HG03520 (cell line): Measurements from ENCODE around the gene ZDHHC19.
"Not testable (repeated sequence)": the region's sequence is repeated elsewhere in the genome, so short reads cannot be mapped to it uniquely, and the experiment has no call there.

Experiments used
- ATAC-seq: cut with Tn5 transposase; IDR thresholded peaks from one replicate; pipeline ENCODE4 v1.9.1; 2021; ENCODE audit warnings: mild to moderate bottlenecking, moderate library complexity; ENCODE audit not compliant: unreplicated experiment

The ZDHHC19 gene, protein sequence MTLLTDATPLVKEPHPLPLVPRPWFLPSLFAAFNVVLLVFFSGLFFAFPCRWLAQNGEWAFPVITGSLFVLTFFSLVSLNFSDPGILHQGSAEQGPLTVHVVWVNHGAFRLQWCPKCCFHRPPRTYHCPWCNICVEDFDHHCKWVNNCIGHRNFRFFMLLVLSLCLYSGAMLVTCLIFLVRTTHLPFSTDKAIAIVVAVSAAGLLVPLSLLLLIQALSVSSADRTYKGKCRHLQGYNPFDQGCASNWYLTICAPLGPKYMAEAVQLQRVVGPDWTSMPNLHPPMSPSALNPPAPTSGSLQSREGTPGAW

DNA sequence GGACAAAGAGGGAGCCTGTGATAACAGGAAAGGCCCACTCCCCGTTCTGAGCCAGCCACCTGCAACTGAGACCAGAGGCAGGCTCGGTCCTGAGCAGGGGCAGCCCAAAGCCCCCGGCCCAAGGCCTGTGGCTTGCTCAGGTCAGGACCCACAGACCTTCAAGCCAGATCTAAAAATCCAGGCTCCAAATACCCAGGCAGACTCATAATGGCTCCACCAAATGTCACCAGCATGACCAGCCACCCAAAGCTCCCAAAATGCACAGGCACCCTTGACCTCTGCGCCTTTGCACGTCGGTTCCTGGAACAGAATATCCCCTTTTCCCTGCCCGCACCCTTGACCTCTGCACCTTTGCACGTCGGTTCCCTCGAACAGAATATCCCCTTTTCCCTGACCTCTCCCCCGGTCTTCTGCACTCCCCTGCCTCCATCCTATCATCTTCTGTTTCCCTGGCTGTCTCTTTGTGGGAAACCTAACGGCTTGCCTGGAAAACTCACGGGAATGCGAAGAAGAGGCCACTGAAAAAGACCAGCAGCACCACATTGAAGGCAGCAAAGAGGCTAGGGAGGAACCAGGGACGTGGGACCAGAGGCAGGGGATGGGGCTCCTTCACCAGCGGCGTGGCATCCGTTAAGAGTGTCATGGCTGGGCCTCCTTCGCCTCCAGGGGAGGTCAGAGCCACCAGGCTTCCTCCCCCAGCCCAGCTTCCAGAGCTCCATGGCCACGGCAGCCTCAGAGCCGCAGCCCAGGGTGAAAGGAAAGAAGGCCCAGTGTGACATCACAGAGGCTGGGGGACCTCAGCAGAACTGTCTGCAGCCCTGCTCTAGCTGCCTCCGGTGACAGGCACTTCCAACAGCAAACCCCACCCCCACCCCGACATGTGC lies at the start of gene ZDHHC19:
Gene ZDHHC19 (minus strand): TSS at position 728 of the 884 bp plus-strand sequence. CDS start 85 bp downstream, at position 643.
- ATAC-seq, result no peak

DNA sequence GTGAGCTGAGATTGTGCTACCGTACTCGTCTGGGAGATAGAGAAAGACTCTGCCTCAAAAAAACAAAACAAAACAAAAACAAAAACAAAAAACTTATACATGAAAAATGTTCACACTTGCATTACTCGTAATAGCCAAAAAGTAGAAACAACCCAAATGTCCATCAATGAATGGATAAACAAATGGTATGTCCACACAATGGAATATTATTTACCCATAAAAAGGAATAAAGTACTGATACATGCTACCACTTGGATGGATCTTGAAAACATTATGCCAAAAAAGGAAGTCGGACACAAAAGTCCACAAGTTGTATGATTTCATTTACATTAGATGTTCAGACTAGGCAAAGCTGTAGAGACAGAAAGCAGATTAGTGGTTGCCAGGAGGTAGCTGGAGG lies 49.6 kb upstream of the ZDHHC19 start:
- ATAC-seq, result no peak

DNA sequence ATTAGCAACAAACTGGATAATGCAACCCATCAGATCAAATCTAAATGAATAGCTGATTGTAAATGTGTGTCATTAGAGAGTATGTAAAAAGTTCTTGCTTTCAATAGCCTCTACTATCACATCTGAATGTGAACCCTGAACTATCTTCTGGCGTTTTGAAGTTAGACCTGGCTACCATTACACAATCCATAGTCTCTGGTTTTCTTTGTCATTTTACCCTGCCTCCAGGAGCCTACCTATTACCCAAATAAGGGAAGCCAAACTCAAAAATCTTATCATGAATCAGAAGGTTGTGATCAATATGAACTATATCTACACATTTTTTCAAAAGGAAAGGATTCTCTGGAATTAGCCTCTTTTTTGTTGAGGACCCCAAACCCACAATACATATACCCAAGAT lies 44.6 kb upstream of the ZDHHC19 start:
- ATAC-seq, result no peak

DNA sequence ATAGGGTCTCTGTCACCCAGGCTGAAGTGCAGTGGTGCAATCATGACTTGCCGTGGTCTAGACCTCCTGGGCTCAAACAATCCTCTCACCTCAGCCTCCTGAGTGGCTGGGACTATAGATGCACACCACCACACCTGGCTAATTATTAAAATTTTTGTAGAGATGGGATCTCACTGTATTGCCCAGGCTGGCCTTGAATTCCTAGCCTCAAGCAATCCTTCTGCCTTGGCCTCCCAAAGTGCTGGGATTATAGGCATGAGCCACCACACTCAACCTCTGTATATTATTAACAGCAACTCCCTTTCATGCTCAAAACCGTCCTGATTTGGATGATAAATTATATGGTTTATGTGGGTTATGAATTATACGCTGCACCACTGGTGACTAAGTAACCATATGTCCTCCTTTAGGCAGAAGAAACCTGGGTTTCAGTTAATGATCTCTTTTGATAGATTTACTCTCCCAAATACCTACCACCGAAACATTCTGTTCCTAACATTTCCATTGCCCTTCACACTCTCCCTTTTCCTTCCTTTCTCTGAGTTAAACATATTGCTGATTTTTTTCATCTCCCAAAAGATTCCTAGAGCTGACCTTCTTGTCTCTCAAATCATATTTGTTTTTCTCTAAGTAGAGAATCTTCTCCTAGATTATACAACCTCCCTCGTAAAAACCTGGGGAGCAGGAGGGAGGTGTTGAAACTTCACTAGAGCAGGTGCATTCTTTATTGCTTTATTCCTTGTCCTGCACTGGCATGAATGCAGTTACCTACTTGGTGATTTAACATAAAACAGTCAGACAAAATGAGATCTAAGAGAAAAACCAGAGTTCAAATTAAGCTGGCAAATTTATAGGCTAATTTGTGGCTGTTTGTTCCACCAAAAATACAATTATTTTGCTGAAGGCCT lies 43.4 kb upstream of the ZDHHC19 start:
- ATAC-seq, result no peak

DNA sequence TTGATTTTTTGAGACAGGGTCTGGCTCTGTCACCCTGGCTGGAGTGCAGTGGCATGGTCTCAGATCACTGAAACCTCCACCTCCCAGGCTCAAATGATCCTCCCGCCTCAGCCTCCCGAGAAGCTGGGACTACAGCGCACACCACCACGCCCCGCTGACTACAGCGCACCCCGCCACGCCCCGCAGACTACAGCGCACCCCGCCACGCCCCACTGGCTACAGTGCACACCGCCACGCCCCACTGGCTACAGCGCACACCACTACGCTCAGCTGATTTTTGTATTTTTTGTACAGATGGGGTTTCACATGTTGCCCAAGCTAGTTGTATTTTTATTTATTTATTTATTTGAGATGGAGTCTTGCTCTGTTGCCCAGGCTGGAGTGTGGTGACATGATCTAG lies 40.7 kb upstream of the ZDHHC19 start:
- no peak for ATAC-seq

DNA sequence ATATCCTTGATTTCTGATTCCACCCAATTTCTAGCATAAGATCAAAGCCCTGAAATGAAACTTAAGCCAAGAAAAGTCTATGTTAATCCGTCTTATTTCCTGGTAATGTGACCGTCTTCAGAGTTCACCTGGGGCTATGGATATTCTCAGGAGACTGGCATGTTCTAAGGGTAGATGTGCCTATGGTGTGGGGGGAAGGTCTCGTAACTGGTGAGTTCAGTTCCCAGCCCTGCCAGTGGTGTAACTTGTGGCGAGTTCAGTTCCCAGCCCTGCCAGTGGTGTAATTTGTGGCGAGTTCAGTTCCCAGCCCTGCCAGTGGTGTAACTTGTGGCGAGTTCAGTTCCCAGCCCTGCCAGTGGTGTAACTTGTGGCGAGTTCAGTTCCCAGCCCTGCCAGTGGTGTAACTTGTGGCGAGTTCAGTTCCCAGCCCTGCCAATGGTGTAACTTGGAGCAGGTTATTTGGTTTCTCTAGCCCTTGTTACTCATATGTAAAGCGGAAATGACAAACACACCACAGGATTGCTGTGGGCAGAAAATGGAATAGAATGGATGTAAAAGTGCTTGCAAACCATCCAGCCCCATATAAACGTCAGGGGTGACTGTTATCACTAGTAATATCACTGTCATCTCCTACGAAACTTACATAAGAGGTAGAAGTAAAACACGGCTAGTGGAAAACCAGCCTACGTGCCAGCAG lies 35.6 kb upstream of the ZDHHC19 start:
- ATAC-seq, result no peak

DNA sequence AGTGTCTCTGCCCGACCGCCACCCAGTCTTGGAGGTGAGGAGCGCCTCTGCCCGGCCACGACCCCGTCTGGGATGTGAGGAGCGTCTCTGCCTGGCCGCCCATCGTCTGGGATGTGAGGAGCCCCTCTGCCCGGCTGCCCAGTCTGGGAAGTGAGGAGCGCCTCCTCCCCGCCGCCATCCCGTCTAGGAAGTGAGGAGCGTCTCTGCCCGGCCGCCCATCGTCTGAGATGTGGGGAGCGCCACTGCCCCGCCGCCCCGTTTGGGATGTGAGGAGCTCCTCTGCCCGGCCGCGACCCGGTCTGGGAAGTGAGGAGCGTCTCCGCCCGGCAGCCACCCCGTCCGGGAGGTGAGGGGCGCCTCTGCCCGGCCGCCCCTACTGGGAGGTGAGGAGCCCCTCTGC lies 33.0 kb upstream of the ZDHHC19 start:
- not testable (repeated sequence) for ATAC-seq

DNA sequence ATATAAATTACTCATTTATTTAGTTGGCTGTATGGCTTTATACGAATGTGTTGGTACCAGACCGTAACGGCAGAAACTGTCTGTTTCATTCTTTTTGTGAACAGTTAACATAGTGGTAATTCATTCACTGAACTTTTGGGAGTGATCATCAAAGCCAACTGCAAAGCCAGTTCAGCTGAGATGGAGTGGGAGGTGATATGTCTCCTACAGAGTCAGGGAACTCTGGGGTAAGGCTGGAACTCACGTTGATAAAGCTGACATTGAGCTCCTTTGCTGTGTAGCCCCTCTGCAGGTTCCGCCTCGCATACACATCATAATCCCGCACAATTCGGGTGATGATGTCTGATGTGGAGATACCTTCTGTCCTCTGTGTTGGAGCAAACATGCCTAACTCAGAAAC lies 30.5 kb upstream of the ZDHHC19 start:
- no peak for ATAC-seq

DNA sequence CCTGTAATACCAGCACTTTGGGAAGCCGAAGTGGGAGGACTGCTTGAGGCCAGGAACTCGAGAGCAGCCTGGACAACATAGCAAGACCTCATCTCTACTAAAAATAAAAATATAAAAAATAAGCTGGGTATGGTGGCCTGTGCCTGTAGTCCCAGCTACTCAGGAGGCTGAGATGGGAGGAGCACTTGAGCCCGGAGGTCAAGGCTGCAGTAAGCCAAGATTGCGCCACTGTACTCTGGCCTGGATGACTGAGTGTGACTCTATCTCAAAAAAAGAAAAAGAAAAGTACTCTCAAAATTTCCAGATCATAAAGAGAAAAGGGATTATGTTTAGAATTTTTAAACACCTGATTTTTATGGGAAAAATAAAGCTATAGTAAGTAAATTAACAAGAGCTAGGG lies 29.2 kb upstream of the ZDHHC19 start:
- no peak for ATAC-seq

DNA sequence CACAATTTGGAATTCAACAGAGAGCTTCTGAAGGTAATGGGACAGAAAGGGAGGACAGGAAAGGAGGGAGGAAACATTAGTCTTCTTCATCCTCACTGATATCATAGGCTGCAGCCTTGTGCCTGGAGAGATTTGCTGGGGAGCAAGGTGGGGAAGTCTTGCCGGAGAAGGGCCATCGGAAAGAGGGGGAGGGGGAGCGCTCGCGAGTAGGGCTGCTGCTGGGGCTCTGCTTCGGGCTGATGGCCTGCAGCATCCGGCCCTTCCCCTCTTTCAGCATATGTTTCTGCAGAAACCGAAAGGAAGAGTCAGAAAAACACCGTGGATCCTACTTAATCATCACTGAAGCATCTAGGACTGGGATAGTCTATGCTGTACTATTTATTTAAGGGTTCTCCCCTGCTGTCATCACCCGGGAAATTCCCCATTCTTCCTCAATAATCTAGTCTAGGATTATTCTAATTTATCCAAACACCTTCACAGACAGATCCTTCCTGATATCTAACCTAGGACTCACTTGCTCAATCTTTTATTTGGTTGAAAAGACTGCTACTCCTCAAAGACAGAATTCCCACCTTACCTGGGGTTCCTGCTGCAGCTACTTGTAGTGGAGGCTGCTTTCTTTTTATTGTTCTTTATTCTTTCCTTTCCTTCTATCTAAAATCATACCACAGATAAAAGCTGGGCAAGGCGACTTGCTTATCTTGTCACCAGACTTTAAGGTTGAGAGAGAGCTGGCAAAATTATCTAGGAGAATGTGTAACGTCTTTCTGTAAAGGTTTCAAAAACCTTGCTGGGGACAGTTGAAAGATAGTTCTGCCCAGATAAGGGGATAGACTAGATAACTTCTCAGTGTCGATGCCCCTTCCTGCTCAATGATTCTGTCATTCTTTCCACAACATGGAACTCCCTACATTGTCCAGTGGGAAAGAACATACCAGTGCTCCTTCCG lies 27.7 kb upstream of the ZDHHC19 start:
- ATAC-seq, result no peak

DNA sequence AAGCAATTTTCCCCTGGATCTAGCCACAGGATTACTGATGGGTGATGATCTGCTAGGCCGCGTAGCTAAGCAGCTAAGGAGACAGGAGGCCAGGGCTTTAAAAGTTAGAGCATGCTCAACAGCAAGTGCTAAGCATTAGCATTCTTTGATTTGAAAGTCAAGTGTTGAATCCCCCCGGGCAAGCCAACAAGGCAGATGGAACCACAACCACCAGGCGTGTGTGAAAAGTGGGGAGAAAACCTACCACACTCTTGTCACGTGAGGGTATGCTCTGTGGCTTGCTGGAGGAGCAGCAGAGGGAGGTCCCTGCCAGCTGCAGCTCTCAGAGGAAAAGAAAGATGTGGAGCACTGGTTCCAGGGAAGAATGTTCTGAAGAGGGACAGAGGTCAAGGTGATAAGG lies 26.0 kb upstream of the ZDHHC19 start:
- no peak for ATAC-seq

DNA sequence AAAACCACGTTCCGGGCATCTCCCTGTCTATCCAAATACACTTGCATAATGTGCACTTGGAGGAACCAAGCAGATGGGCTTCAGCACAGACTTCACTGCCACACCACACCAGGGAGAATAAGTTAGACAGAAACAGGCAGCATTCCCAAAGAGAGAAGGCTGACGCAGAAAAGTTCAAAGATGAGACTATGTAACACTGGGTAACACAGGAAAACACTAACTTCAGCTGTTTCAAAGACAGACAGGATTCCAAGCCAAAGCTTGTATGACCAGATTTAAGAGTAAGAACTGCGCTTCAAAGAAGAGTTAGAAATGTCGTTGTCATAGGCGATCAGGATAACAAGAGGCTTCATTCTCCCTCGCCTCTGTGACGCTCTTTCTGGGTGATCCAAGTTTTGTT lies 25.0 kb upstream of the ZDHHC19 start:
- no peak for ATAC-seq

DNA sequence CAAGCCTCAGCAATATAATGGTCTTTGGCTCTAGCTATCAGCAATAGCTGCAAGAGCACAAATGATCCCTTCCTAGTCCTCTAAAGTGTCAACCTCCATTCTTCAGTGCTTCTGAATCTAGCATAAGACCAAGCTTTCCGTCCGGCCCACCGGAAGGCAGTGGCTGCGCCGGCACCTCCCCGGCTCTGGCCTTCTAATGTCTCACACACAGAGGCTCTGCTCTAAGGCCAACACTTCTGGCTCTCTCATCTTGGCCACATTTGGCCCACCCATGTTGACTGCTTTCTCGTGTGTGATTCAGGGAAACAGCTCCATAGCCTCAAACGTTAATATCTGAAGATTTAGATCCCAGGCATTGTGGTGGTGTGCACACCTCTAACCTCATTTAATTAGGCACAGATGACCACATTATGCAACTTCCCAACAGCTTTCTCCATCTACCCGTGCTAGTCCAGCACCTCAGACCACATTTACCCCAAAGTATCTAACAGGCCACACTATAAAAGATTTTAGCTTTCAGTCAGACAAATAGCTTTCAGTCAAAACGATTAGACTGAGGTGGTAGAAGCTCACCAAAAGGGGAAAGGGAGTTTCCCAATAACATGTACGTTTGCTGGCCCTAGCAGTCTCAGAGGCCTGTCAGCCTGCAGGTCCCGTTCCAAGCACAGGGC lies 24.4 kb upstream of the ZDHHC19 start:
- no peak for ATAC-seq

DNA sequence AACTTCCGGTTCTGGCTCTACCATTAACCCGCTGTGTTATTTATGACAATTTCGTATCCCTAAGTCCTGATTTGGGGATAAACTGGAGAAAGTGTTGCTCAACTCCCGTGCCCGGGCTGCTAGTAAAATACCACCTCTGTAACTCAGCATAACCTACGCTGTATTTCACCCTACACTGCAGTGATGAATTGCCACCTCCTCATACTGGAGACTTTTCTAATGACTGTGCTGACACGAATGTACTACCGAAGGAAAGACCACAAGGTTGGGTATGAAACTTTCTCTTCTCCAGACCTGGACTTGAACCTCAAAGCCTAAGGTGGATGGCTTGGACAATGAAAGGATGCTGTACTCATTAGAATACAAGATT lies 21.7 kb upstream of the ZDHHC19 start:
- ATAC-seq, result no peak

DNA sequence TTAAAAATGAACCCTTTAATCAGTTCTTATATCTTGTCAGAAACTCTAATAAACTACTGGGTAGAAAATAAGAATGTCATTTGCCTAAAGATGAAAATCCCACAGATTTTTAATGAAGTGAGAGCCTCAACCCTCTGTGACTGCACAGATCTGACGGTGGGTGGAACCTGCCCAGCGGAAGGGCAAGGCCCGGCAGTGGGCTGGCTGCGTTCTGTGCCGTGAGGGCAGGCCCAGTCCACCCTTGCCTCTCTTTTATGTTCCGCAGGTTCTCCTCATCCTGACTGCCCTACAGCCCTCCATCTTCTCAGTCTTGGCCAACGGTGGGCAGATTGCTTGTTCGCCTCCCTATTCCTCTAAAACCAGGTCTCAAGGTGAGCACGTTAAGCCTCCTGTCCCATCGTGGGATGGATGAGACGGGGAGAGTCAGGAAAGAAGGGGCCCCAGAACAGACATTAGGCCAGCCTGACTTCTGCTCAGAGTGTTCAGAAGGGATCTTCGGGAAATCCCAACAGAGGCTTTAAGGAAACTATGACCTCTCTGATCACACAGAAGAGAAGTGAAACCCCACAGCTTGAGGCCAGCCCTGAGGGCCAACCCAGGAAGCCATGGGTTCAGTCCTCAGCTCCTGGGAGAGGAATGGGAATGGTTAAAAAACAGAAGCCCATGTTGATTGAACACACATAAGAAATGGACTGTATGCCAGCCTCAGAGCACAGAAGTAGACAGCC lies 21.1 kb upstream of the ZDHHC19 start:
- no peak for ATAC-seq

DNA sequence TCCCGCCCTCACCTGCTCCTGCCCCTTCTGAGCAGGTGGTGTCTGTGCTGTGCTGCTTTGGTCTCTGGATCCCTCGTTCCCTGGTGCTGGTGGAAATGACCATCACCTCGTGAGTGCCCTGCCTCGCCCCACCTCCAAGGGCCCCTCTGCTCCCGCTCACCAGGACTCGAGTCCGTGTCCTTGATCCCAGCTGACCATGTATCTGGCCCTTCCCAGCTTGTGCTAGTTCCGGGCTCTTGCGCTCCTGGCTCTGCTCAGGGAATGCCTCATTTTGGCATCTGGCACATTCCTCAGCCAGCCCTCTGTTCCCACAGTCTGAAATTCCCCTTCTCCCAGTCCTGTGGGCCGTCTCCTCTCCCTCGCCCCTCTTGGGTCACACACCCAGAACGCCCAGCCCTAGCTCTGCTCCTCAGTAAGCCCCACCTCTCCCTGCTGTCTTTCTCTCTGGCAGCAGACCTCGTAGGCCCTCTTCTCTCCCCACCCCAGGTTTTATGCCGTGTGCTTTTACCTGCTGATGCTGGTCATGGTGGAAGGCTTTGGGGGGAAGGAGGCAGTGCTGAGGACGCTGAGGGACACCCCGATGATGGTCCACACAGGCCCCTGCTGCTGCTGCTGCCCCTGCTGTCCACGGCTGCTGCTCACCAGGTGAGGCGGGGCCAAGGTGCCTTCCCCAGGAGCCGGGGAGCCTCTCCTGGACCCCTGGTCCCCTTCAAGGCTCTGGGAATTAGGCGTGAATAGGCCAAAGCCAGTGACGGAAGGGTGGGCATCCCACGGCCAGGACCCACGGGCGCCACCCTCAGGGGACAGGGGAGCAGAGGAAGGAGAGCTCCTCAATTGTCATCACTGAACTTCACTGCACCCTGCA lies 16.7 kb upstream of the ZDHHC19 start:
- ATAC-seq, result no peak

DNA sequence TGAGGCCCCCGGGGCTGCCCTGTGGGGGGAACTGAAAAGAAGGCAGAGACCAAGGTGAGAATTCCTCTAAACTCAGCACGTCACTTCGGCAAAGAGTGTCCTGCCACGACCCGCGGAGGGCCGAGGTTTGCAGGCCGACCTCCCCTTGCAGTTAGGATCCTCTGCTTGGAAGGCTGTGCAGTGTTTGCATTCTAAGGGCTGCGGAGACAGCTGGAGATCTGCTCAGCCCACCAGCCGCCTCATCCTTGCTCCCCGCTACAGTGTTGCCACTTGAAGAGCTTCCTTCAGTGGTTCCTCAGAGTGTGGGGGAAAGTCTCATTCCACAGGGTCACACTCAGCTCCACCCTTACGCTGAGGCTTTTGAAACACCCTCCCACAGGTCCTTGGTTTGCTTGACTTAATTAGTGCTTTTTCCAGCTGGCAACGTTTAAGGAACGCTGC lies 15.9 kb upstream of the ZDHHC19 start:
- no peak for ATAC-seq
